Lower leg skin (tissue), 3 donors: ENCODE results near the gene MAL.

Source experiments
- POLR2A ChIP-seq, 2 donors: fragments of 450-650 bp; IDR thresholded peaks; one replicate each; pipeline ENCODE4 v1.6.1; 2016 to 2017; ENCODE audit warnings: antibody characterized with exemption in 2 of 2, mild to moderate bottlenecking in 1 of 2, moderate library complexity in 1 of 2
- TF ChIP-seq, protein P1 (sequence below), 3 donors: fragments of 450-650 bp; IDR thresholded peaks; one replicate each; pipeline ENCODE4 v1.5.1; 2016; ENCODE audit warnings: antibody characterized with exemption in 3 of 3, mild to moderate bottlenecking in 3 of 3, moderate library complexity in 2 of 3

DNA sequence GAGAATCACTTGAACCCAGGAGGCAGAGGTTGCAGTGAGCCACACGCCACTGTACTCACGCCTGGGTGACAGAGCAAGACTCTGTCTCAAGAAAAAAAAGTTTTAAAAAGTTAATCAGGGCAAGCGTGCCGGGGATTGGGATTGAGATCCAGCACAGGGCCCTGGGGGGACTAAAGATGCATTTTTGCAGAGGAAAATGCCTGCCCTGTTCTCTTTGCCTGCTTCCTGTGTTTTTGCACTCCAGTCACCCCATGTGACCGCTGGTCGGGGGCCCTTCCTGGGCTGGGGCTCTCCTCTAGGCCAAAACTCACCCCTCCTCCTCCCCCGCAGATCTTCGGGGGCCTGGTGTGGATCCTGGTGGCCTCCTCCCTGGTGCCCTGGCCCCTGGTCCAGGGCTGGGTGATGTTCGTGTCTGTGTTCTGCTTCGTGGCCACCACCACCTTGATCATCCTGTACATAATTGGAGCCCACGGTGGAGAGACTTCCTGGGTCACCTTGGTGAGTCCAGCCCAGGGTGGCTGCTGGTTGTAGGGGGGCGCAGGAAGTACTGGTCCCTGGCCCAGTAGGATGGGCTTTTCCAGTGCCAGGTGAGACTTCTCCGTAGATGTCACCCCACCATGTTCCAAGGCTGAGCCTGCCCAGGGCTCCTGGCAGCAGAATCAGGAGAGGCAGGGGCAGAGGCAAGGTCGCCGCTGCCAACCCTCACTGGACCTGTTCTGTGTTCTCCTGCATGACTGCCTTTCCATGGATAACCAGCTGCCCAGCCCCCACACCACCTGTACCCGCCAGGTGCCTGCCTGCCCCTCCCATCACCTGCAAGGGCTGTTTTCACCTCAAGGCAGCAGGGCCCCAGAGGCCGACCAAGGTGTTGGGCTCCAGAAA is 22.4 kb downstream of the MAL start:
- TF ChIP-seq, protein P1, sequence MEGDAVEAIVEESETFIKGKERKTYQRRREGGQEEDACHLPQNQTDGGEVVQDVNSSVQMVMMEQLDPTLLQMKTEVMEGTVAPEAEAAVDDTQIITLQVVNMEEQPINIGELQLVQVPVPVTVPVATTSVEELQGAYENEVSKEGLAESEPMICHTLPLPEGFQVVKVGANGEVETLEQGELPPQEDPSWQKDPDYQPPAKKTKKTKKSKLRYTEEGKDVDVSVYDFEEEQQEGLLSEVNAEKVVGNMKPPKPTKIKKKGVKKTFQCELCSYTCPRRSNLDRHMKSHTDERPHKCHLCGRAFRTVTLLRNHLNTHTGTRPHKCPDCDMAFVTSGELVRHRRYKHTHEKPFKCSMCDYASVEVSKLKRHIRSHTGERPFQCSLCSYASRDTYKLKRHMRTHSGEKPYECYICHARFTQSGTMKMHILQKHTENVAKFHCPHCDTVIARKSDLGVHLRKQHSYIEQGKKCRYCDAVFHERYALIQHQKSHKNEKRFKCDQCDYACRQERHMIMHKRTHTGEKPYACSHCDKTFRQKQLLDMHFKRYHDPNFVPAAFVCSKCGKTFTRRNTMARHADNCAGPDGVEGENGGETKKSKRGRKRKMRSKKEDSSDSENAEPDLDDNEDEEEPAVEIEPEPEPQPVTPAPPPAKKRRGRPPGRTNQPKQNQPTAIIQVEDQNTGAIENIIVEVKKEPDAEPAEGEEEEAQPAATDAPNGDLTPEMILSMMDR (IDR thresholded peaks at IDR 0.05), result no peak
- TF ChIP-seq POLR2A (IDR thresholded peaks at IDR 0.05), result no peak
